Heart left ventricle (tissue), 16 donors: ENCODE measurements around the gene DEFB108B. TPM values are rescaled to one million over a fixed set of nuclear protein-coding genes. Genes with fewer than 3 reads are reported as not detected.
"Not testable (repeated sequence)": the region's sequence is repeated elsewhere in the genome, so short reads cannot be mapped to it uniquely, and the experiment has no call there.

Experiments used
- ATAC-seq, 4 donors: fragments of 200-7000 bp; cut with Tn5 transposase; one replicate each; pipeline ENCODE4 v1.9.1; 2020 to 2022; ENCODE audit warnings: moderate library complexity in 4 of 4, mild to moderate bottlenecking in 3 of 4, moderate number of reproducible peaks in 1 of 4
- DNase-seq, 5 donors: peaks; one replicate each; pipeline ENCODE4 v3.0.0-alpha.2; 2020
- H3K27ac ChIP-seq, 12 donors: fragments of 200-600 bp; sonication (generic) in 4 of 12; one replicate each; pipeline versions ENCODE4 v1.5.0 to v1.8.0; 2016 to 2022; ENCODE audit warnings: mild to moderate bottlenecking in 2 of 12
- H3K27me3 ChIP-seq, 9 donors: fragments of 200-600 bp; sonication (generic) in 2 of 9; one replicate each; pipeline versions ENCODE4 v1.5.1 to v1.8.0; 2016 to 2022; ENCODE audit warnings: mild to moderate bottlenecking in 3 of 9
- H3K36me3 ChIP-seq, 9 donors: fragments of 200-600 bp; sonication (generic) in 2 of 9; one replicate each; pipeline versions ENCODE4 v1.5.0 to v1.8.0; 2018 to 2022; ENCODE audit warnings: mild to moderate bottlenecking in 2 of 9
- H3K4me1 ChIP-seq, 12 donors: fragments of 200-600 bp; sonication (generic) in 4 of 12; one replicate each; pipeline versions ENCODE4 v1.5.0 to v1.8.0; 2016 to 2022; ENCODE audit warnings: mild to moderate bottlenecking in 3 of 12
- H3K4me3 ChIP-seq, 12 donors: fragments of 200-600 bp; sonication (generic) in 4 of 12; one replicate each; pipeline versions ENCODE4 v1.5.0 to v1.8.0; 2017 to 2022; ENCODE audit warnings: mild to moderate bottlenecking in 9 of 12, moderate library complexity in 4 of 12
- H3K9me3 ChIP-seq, 12 donors: fragments of 200-600 bp; sonication (generic) in 4 of 12; one replicate each; pipeline versions ENCODE4 v1.5.0 to v1.8.0; 2016 to 2022; ENCODE audit warnings: mild to moderate bottlenecking in 1 of 12
- WGBS, 4 donors: extraction: QIAGEN DNeasy Blood & Tissue Kit in 2 of 4; methylation state at CpG; one replicate each; pipeline versions ENCODE4 v1.1.5 to v1.1.7; 2013 to 2018; 5-methylcytosine and 5-hydroxymethylcytosine counted together
- intact Hi-C, 10 donors: fragments of 100-400 bp; cut with DNase I; formaldehyde crosslinking; loops; one replicate each; pipeline versions ENCODE4 v1.11.1 to v1.14.2; 2022
- polyA plus RNA-seq, 2 donors: library from polyadenylated mRNA; stranded (reverse); fragments of 200-250 nt; gene quantifications; one replicate each; pipeline ENCODE4 v1.2.3, GENCODE V29; 2013
- total RNA-seq, 9 donors: library from RNA; depleted of rRNA in 2 of 9; stranded (reverse); fragments of >200 nt in 2 of 9; fragmentation: NEBNext Ultra II Directional in 3 of 9; extraction: Animal tissue kit (Norgen Biotek cat#: 25700) in 3 of 9; gene quantifications; one replicate each; pipeline versions ENCODE4 v1.1.0 to v1.2.4, GENCODE V29; 2016 to 2023
- TF ChIP-seq, protein P1 (sequence below), 12 donors: fragments of 200-600 bp; sonication (generic) in 4 of 12; IDR thresholded peaks; one replicate each; pipeline versions ENCODE4 v1.5.0 to v1.8.0; 2018 to 2022; ENCODE audit warnings: antibody characterized with exemption in 12 of 12, mild to moderate bottlenecking in 5 of 12
- donor health status: ischemic (EF 13 %, LVEDD 7.1; RV severe dilation, severe dysfunction).
- donor health status: healthy with polysubstance abuse.
- donor health status: DM: no; HTN: yes; CAD: no.
- donor health status: DM: no; HTN: no; CAD: no.
- donor health status: ischemic (EF 25% LVEDD 6.9; RV normal size, moderate dysfunction).
- donor health status: ischemic (EF 25% LVEDD 5.7; RV mildly dilated, moderate dysfunction).
- donor health status: healthy.
- donor health status: DM: yes; HTN: yes; CAD: no.
- donor health status: ischemic (EF 35%, LVEDD 5.7; RV mildly dilated, moderate dysfunction).
- donor health status: nonischemic (EF 11% LVEDD 7.7; RV severe dilation, severe dysfunction).
- donor health status: DM: yes; HTN: yes; CAD: no.
- donor health status: PGD.
- donor health status: ischemic (EF 29% LVEDD 5.4; RV normal size, mild dysfunction).
- donor health status: nonischemic (EF 23%, LVEDD 6.1; RV moderate dilation, normal function).

DEFB108B gene
- total and polyA plus RNA-seq, 11 donors: not detected

DNA sequence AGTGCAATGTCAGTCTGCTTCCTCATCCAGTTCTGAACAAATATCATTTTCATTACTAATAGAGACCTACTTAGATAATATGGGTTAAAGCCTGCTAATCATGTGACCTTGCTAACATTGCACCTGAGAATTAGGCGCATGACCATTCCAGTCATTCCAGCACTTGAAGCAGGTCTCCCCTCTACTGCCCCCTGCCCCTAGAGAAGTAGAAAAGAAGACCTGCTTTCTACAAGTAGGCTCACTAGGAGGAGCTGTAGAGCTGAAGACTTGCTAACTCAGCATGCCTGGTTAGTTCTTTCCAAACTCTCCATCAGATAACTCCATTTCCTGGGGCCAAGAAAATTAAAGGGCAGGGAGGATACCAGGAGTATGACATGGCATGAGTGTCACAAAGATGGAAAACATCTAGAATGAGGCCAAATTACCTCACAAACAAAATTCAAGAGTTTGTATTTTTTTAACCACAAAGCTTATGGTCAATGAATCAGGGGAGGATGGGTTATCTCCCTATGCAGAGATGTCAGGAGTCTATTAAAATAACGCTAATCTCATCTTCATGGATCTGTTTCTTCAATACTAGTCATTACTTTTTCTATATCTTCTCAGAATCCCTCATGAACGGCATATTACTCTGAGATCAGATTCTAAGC is 31.1 kb downstream of the DEFB108B start:
- peak in 2 of 4 donors; percentile 45 to 57 for ATAC-seq
- H3K27ac ChIP-seq, H3K36me3 ChIP-seq, intact Hi-C loops, H3K27me3 ChIP-seq, DNase-seq, H3K9me3 ChIP-seq, H3K4me3 ChIP-seq: not testable (repeated sequence)
- 59 to 69% (median 65%) methylated on average over 3 of the region's 3 CpGs for WGBS, 4 donors
- H3K4me1 ChIP-seq: peaks cover 0 to 16% (median 0%) of the 10 kb centered on the region in 12 donors
- TF ChIP-seq, protein P1, sequence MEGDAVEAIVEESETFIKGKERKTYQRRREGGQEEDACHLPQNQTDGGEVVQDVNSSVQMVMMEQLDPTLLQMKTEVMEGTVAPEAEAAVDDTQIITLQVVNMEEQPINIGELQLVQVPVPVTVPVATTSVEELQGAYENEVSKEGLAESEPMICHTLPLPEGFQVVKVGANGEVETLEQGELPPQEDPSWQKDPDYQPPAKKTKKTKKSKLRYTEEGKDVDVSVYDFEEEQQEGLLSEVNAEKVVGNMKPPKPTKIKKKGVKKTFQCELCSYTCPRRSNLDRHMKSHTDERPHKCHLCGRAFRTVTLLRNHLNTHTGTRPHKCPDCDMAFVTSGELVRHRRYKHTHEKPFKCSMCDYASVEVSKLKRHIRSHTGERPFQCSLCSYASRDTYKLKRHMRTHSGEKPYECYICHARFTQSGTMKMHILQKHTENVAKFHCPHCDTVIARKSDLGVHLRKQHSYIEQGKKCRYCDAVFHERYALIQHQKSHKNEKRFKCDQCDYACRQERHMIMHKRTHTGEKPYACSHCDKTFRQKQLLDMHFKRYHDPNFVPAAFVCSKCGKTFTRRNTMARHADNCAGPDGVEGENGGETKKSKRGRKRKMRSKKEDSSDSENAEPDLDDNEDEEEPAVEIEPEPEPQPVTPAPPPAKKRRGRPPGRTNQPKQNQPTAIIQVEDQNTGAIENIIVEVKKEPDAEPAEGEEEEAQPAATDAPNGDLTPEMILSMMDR (IDR thresholded peaks at IDR 0.05): peak in 10 of 12 donors; percentile 15 to 60 (median 34)

DNA sequence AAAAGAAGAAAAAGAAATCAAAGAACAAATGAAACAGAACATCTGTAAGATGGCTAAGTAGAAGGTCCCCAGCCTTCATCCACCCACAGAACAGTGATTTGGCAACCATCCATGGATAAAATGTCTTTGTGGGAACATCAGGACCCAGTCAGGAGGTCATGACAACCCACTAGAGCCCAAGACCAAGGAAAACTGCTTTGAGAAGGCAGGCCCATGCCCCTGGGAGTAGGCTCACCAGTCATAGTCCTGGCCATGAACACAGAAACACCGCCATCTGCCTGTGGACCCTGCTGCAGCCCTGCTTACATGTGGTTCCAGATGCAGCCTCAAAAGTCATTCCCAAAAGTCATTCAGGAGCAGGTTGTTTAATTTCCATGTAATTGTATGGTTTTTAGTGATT is 34.2 kb downstream of the DEFB108B start:
- H3K36me3 ChIP-seq, intact Hi-C loops, H3K9me3 ChIP-seq, H3K4me1 ChIP-seq, H3K4me3 ChIP-seq, H3K27me3 ChIP-seq, H3K27ac ChIP-seq: not testable (repeated sequence)
- TF ChIP-seq, protein P1 (IDR thresholded peaks at IDR 0.05): peak in 2 of 12 donors; percentile 28 to 32
- 79 to 91% (median 83%) methylated on average over 1 of the region's 1 CpG; no CpG with 5 or more reads in 1 of the 4 donors for WGBS, 4 donors
- DNase-seq (peak in 4 of 5 donors; percentile 13 to 39 (median 32)), ATAC-seq (peak in 3 of 4 donors; percentile 28 to 42 (median 31))

DNA sequence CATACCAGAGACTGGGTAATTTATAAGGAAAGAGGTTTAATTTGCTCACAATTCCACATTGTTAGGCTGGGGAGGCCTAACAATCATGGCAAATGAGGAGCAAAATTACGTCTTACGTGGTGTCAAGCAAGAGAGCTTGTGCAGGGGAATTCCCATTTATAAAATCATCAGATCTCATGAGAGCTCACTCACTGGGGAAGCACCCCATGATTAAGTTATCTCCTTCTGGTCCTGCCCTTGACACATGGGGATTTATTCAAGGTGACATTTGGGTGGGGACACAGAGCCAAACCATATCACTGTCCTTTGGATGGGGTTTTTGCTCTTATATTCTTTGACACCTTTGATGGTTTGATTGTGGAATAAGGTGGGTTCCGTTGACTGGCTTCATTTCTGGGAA is 36.9 kb downstream of the DEFB108B start:
- H3K27me3 ChIP-seq, H3K36me3 ChIP-seq, ATAC-seq, H3K27ac ChIP-seq, H3K4me3 ChIP-seq, DNase-seq, intact Hi-C loops, H3K9me3 ChIP-seq, H3K4me1 ChIP-seq: not testable (repeated sequence)
- WGBS, 4 donors: 90 to 95% (median 94%) methylated on average over 3 of the region's 3 CpGs

DNA sequence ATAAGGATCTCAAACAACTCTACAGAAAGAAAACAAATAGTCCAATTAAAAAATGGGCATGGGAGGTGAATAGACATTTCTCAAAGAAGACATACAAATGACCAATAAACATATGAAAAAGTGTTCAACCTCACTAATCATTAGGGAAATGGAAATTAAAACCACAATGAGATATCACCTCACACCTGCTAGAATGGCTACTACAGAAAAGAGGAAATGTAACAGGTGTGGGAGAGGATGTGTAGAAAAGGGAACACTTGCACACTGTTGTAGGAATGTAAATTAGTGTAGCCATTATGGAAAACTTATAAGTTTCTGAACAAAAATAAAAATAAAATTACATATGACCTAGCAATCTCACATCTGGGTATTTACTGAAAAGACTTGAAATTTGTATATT is 37.7 kb downstream of the DEFB108B start:
- H3K4me3 ChIP-seq, ATAC-seq, H3K36me3 ChIP-seq, DNase-seq, H3K27ac ChIP-seq, H3K9me3 ChIP-seq, H3K4me1 ChIP-seq, intact Hi-C loops, H3K27me3 ChIP-seq: not testable (repeated sequence)

DNA sequence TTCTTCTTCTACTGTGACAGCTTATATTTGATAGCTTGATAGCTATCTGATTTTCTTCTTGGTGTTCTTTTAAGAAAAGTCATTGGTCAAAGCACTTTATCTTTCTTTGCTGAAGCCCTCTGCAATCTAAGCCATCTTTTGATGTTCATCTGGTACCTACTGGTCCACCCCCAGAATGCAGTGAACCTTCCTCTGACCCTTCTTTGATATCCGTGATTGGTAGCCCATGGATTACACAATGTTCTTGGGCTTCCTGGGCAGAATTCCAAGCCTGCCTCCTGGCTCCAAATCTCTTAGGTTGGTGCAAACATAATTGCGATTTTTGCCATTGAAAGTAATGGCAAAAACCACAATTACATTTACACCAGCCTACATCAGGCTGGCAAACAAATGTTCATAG is 43.3 kb downstream of the DEFB108B start:
- 61 to 75% (median 67%) methylated on average over 2 of the region's 2 CpGs for WGBS, 4 donors

DNA sequence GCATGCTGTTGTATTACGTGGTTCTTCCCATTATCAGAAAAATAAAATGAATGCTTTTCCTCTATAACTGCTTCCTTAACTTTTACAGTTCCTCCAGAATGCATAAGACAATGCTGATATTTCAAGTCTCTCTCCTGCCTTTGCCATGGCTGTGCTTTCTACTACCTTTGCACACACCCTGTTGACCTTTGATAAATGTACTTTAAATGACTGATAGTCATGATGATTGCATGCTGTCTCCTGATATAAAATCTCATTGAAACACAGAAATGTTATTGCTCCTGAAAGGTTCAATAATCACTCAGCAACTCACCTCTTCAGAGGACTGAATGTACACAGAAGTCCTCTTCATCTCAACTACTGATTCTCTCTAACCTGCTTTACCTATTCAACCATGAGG is 45.1 kb downstream of the DEFB108B start, which contains the start of gene DEFB131B:
DEFB131B (plus strand) TSS at position 395 of the 400 bp plus-strand sequence; CDS start at position 395, 0 bp downstream.
- intact Hi-C loops, H3K27ac ChIP-seq, H3K9me3 ChIP-seq, H3K4me3 ChIP-seq, DNase-seq, ATAC-seq, H3K4me1 ChIP-seq, H3K27me3 ChIP-seq: not testable (repeated sequence)
- WGBS, 4 donors: 90 to 93% (median 91%) methylated on average over 1 of the region's 1 CpG
- peaks cover 0 to 18% (median 0%) of the 10 kb centered on the region in 9 donors for H3K36me3 ChIP-seq

More for the DNA sequence above, 43.3 kb downstream of the DEFB108B start:
- H3K9me3 ChIP-seq, ATAC-seq, H3K4me3 ChIP-seq, H3K27ac ChIP-seq, H3K27me3 ChIP-seq, H3K4me1 ChIP-seq, DNase-seq, intact Hi-C loops: not testable (repeated sequence)
- peaks cover 0 to 18% (median 0%) of the 10 kb centered on the region in 9 donors for H3K36me3 ChIP-seq

DNA sequence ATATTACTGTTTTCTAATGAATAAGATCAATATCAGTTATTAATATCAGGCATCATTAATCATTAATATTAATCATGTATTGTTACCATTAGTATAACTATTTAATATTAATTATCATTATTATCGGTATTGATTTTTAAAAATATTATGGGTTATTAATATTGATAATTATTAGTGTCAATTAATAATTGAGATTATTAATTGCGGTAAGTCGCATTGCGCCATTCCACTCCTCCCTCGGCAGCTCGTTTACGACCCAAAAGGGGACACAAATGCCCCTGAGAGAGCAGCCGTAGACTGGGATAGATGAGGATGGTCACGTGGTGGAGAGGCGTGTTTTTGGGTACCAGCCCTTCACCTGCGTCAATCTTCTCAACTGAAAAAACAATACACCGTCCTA is 52.8 kb downstream of the DEFB108B start:
- WGBS, 4 donors: 97 to 98% (median 97%) methylated on average over 12 of the region's 12 CpGs
- H3K4me1 ChIP-seq, intact Hi-C loops, H3K27ac ChIP-seq, H3K36me3 ChIP-seq, H3K9me3 ChIP-seq, ATAC-seq, H3K27me3 ChIP-seq, DNase-seq, H3K4me3 ChIP-seq: not testable (repeated sequence)
